PC-3 (cell line): ENCODE measurements around the gene ATP2B2. TPM values are rescaled to one million over a fixed set of nuclear protein-coding genes. Genes with fewer than 3 reads are reported as not detected.

Experiments used
- ATAC-seq: fragments of 200-7000 bp; cut with Tn5 transposase; 2 replicates; pipeline ENCODE4 v1.9.1; 2020; ENCODE audit warnings: mild to moderate bottlenecking, moderate library complexity
- BruUV-seq: library from RNA; stranded (reverse); fragments of 400-500 nt; replicated peaks from 2 replicates; lab custom pipeline; 2021; lab: Mats Ljungman, UMichigan
- CTCF ChIA-PET: fragments of 300-600 bp; sonication (Branson Sonifier 250); formaldehyde crosslinking; loops from one replicate; lab custom pipeline; 2022; ENCODE audit warnings: antibody characterized with exemption; lab: Charles Lee
- POLR2A ChIA-PET: fragments of 300-600 bp; sonication (Branson Sonifier 250); formaldehyde crosslinking; loops from one replicate; lab custom pipeline; 2022; ENCODE audit warnings: antibody characterized with exemption; ENCODE audit not compliant: unreplicated experiment; lab: Charles Lee
- DNase-seq: peaks from one replicate; pipeline ENCODE4 v3.0.0-alpha.2; 2015
- H2AFZ ChIP-seq: fragments of 300-600 bp; sonication (generic); 2 replicates; pipeline ENCODE4 v1.6.0; 2016; ENCODE audit warnings: antibody characterized with exemption, low read length
- H3F3A ChIP-seq: fragments of 300-600 bp; sonication (generic); one replicate; pipeline ENCODE4 v1.6.0; 2017; ENCODE audit warnings: antibody characterized with exemption, low read length, control low read depth, mild to moderate bottlenecking; ENCODE audit not compliant: unreplicated experiment
- H3K27ac ChIP-seq: fragments of 300-600 bp; sonication (generic); 2 replicates; pipeline ENCODE4 v1.5.1; 2016; ENCODE audit warnings: mild to moderate bottlenecking, low read length
- H3K27me3 ChIP-seq: fragments of 300-600 bp; sonication (generic); 2 replicates; pipeline ENCODE4 v1.6.1; 2016; ENCODE audit warnings: low read length, mixed read lengths
- H3K36me3 ChIP-seq: fragments of 300-600 bp; sonication (generic); 2 replicates; pipeline ENCODE4 v1.6.1; 2016; ENCODE audit warnings: low read depth, mixed run types, low read length, mixed read lengths
- H3K4me1 ChIP-seq: fragments of 300-600 bp; sonication (generic); 2 replicates; pipeline ENCODE4 v1.5.1; 2016; ENCODE audit warnings: low read length; ENCODE audit not compliant: insufficient read depth
- H3K4me2 ChIP-seq: fragments of 300-600 bp; sonication (generic); 2 replicates; pipeline ENCODE4 v1.6.0; 2016; ENCODE audit warnings: low read length
- H3K4me3 ChIP-seq: fragments of 300-600 bp; sonication (generic); 2 replicates; pipeline ENCODE4 v1.5.1; 2016; ENCODE audit warnings: mild to moderate bottlenecking, low read length, mixed read lengths
- H3K79me2 ChIP-seq: fragments of 300-600 bp; sonication (generic); 2 replicates; pipeline ENCODE4 v1.6.1; 2017; ENCODE audit warnings: low read length, mixed read lengths
- H3K9ac ChIP-seq: fragments of 300-600 bp; sonication (generic); 2 replicates; pipeline ENCODE4 v1.6.0; 2016; ENCODE audit warnings: mild to moderate bottlenecking, low read length
- H3K9me2 ChIP-seq: fragments of 300-600 bp; sonication (generic); replicated peaks from 2 replicates; pipeline ENCODE4 v1.6.1; 2016; ENCODE audit warnings: mixed run types, low read length, mixed read lengths
- H3K9me3 ChIP-seq: fragments of 300-600 bp; sonication (generic); 2 replicates; pipeline ENCODE4 v1.6.1; 2016; ENCODE audit warnings: low read length, mixed read lengths
- H4K20me1 ChIP-seq: fragments of 300-600 bp; sonication (generic); 2 replicates; pipeline ENCODE4 v1.6.1; 2016; ENCODE audit warnings: low read length, mixed read lengths
- CTCF ChIP-seq: fragments of 300-600 bp; sonication (generic); conservative IDR thresholded peaks from 2 replicates; pipeline ENCODE4 v1.5.1; 2017; ENCODE audit warnings: antibody characterized with exemption, low read depth, mild to moderate bottlenecking, low read length
- EZH2 ChIP-seq: fragments of 300-600 bp; sonication (generic); IDR thresholded peaks from one replicate; pipeline ENCODE4 v1.6.1; 2017; ENCODE audit warnings: antibody characterized with exemption, mild to moderate bottlenecking, low read length; ENCODE audit not compliant: unreplicated experiment
- EZH2phosphoT487 ChIP-seq: fragments of 300-600 bp; sonication (generic); IDR thresholded peaks from 2 replicates; pipeline ENCODE4 v1.6.1; 2018; ENCODE audit warnings: mild to moderate bottlenecking, antibody characterized with exemption, low read length, borderline replicate concordance
- intact Hi-C: fragments of 100-400 bp; cut with micrococcal nuclease; formaldehyde crosslinking; loops from 2 replicates; pipeline ENCODE4 v1.9.0; 2023
- total RNA-seq: library from RNA; depleted of rRNA; stranded (reverse); fragments of >200 nt; gene quantifications from 2 replicates; pipeline ENCODE4 v1.2.3, GENCODE V29; 2014

Gene ATP2B2
- total RNA-seq, 1 experiment from 2014 or later, result not detected

GRCh38 chr3:10278501-10278900 lies 226.9 kb downstream of the ATP2B2 start:
- H3K4me3 ChIP-seq, result no peak overlapping the region
- H3F3A ChIP-seq, result no peaks in the 10 kb centered on the region
- intact Hi-C loops, result no loop called here
- no peak for DNase-seq
- ChIA-PET CTCF (no interaction called here), POLR2A (no interaction called here)
- no peak overlapping the region for H3K9ac ChIP-seq
- peaks cover 24% of the 10 kb centered on the region for H3K36me3 ChIP-seq
- no peaks in the 10 kb centered on the region for H3K27me3 ChIP-seq
- H3K9me2 ChIP-seq, result no peaks in the 10 kb centered on the region
- H3K79me2 ChIP-seq, result peaks cover 30% of the 10 kb centered on the region
- no peaks in the 10 kb centered on the region for H3K9me3 ChIP-seq
- H2AFZ ChIP-seq, result no peak overlapping the region
- no peaks in the 10 kb centered on the region for H3K4me1 ChIP-seq
- H3K4me2 ChIP-seq, result no peak overlapping the region
- no TSS peak for BruUV-seq
- no peak for TF ChIP-seq EZH2
- no peak for TF ChIP-seq EZH2phosphoT487
- TF ChIP-seq CTCF, result no peak
- no peak for ATAC-seq
- peaks cover 13% of the 10 kb centered on the region; the same call in 1 of the 2 replicates for H4K20me1 ChIP-seq
- no peak overlapping the region for H3K27ac ChIP-seq

GRCh38 chr3:10277115-10277625 lies 228.2 kb downstream of the ATP2B2 start:
- H3K4me3 ChIP-seq, result no peak overlapping the region
- TF ChIP-seq EZH2phosphoT487 (no peak), CTCF (no peak), EZH2 (no peak)
- no peak overlapping the region for H3K9ac ChIP-seq

GRCh38 chr3:10274601-10275000 lies 230.8 kb downstream of the ATP2B2 start:
- Histone ChIP-seq H3K9me3 (no peaks in the 10 kb centered on the region), H3K4me2 (no peak overlapping the region), H3K27ac (no peak overlapping the region), H3K4me1 (no peaks in the 10 kb centered on the region), H3K9me2 (no peaks in the 10 kb centered on the region), H4K20me1 (peaks cover 20% of the 10 kb centered on the region; the same call in 1 of the 2 replicates), H3K4me3 (no peak overlapping the region), H3K36me3 (peaks cover 23% of the 10 kb centered on the region), H3F3A (no peaks in the 10 kb centered on the region), H3K9ac (no peak overlapping the region), H3K27me3 (no peaks in the 10 kb centered on the region), H2AFZ (no peak overlapping the region), H3K79me2 (peaks cover 69% of the 10 kb centered on the region)
- DNase-seq (no peak), ATAC-seq (no peak)
- BruUV-seq, result no TSS peak
- ChIA-PET CTCF (no interaction called here), POLR2A (no interaction called here)
- TF ChIP-seq EZH2phosphoT487 (no peak), CTCF (no peak), EZH2 (no peak)
- intact Hi-C loops, result no loop called here

More at GRCh38 chr3:10277115-10277625, 228.2 kb downstream of the ATP2B2 start:
- H3K27ac ChIP-seq, result no peak overlapping the region
- intact Hi-C loops, result no loop called here
- POLR2A ChIA-PET, result no interaction called here
- no peaks in the 10 kb centered on the region for H3K4me1 ChIP-seq
- peaks cover 43% of the 10 kb centered on the region for H3K79me2 ChIP-seq
- BruUV-seq, result no TSS peak
- peaks cover 20% of the 10 kb centered on the region; the same call in 1 of the 2 replicates for H4K20me1 ChIP-seq
- H2AFZ ChIP-seq, result no peak overlapping the region
- DNase-seq (no peak), ATAC-seq (no peak)
- no peaks in the 10 kb centered on the region for H3K9me2 ChIP-seq
- CTCF ChIA-PET, result no interaction called here
- H3K27me3 ChIP-seq, result no peaks in the 10 kb centered on the region
- H3F3A ChIP-seq, result no peaks in the 10 kb centered on the region
- peaks cover 21% of the 10 kb centered on the region; the same call in 1 of the 2 replicates for H3K36me3 ChIP-seq
- no peaks in the 10 kb centered on the region for H3K9me3 ChIP-seq
- no peak overlapping the region for H3K4me2 ChIP-seq
